GM23338 (cell line): ENCODE data around the gene NEK6.

Experiments used
- POLR2AphosphoS5 ChIP-seq: IDR thresholded peaks from 2 replicates; pipeline ENCODE4 v1.6.1; 2016; ENCODE audit warnings: antibody characterized with exemption, low read depth
- TF ChIP-seq, protein P1 (sequence below), 2 experiments: fragments of 200-600 bp in 1 of 2; sonication (generic) in 1 of 2; conservative IDR thresholded peaks; 2 replicates each; pipeline versions ENCODE4 v1.5.1 to v1.6.1; 2016 to 2017; ENCODE audit warnings: antibody characterized with exemption in 2 of 2, low read depth in 2 of 2, mild to moderate bottlenecking in 2 of 2, moderate library complexity in 1 of 2

DNA sequence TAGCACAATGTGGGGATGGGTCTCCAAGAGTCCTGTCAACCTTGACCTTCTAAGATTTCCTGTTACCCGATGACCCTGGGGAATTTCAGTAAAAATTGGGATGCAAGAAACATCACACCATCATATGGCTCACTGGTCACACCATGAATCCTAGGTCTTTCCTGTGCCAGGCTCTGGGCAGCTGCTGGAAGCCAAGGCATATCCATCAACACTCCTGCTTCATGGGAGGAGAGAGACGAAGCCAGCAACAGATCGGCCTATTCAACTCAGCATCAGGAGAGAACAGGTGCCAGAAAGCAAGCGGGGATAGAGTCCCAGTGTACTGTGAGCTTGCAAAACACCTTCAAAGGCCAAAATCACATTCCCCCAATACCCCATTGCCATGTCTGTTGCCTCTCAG, 6.5 kb upstream of the NEK6 start:
- TF ChIP-seq, protein P1, sequence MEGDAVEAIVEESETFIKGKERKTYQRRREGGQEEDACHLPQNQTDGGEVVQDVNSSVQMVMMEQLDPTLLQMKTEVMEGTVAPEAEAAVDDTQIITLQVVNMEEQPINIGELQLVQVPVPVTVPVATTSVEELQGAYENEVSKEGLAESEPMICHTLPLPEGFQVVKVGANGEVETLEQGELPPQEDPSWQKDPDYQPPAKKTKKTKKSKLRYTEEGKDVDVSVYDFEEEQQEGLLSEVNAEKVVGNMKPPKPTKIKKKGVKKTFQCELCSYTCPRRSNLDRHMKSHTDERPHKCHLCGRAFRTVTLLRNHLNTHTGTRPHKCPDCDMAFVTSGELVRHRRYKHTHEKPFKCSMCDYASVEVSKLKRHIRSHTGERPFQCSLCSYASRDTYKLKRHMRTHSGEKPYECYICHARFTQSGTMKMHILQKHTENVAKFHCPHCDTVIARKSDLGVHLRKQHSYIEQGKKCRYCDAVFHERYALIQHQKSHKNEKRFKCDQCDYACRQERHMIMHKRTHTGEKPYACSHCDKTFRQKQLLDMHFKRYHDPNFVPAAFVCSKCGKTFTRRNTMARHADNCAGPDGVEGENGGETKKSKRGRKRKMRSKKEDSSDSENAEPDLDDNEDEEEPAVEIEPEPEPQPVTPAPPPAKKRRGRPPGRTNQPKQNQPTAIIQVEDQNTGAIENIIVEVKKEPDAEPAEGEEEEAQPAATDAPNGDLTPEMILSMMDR (conservative IDR thresholded peaks at IDR 0.05; ENCODE audit: low read depth in 2 of 2), result no peak
- no peak for TF ChIP-seq POLR2AphosphoS5
